NCI-H1092 (cell line): ENCODE data around the gene CRABP2.
A peak's percentile ranks its signal among the peaks of the same experiment; 100 is the strongest.

Source experiments
- DNase-seq: peaks from one replicate; lab custom pipeline; 2025; lab: John Stamatoyannopoulos, UW

The CRABP2 gene

DNA sequence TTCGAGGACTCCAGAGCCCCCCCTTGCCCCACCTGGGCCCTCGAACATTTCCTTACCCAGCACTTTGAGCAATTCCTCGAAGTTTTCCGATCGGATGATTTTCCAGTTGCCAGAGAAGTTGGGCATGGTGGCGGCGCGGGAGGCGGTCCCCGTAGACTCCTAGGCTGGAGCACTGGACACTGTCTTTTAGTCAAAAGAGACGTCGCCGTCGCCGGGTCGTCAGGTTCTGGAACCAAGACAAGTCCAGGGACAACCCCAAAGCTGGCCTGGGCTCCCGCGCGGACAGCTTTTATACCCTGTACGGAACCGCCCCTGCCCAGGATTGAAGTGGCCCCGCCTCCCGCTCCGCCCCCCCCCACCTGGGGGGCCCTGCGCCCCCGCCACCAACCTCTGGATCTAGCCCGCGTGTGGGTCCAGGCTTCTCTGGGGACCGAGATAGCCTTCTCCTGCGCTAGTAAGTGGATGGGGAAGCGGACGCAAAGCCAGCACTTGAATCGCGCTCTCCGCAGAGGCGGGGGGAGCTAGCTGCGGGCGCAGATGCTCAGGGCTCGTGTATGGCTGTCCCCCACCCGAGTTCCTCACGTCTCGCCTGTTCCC is at the start of gene CRABP2:
Gene CRABP2, minus strand, starts transcription at position 263 of the 597 bp plus-strand sequence. Its CDS starts 137 bp downstream, at position 126.
- DNase-seq, result no peak

DNA sequence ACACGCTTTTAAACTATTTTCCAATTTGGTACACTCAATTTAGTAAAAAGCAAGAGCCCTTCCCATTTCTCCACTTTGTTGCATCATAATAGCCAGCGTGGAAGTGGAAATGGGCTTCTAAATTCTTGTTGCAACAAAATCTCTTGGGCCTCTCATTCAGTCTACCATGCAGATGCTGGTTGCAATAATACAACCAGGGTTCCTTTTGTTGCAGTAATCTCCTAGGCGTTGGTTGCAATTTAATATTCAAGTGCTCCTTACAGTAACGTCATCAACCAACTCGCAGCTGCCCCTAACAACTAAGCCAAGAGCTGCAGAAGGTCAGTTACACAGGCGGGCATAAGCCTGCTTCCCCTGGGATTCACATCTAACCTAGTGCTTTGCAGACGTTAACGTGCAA is 48.8 kb upstream of the CRABP2 start:
- no peak for DNase-seq

DNA sequence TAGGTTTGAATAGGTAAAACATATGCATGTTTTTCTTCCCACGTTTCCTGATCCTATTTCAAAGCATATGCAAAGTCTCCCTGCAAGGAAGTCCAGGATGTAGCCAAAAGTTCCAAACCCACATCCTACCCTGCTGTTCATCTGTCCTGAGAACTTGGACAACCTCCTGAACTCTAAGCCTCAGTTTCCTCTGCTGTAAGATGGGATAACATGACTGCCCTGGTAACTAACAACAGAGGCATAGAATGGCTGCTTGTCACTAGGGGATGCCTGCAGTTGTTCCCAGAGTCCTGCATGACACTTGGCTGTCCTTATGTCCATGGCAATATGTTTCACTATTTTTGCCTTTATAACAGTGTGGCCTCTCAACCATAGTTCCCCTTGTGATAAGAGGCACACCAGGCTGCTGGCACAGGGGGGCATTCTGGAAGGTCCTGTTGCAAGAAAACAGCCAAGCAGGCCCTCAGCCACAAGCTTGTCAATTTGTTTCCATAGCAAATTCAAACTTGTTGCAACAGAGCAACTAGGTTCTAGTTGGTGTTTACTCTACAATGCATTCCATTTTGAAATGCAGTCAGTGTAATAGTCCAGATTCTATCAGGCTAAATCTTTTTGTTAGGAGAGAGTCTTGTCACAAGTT is 47.6 kb upstream of the CRABP2 start:
- DNase-seq, result no peak

DNA sequence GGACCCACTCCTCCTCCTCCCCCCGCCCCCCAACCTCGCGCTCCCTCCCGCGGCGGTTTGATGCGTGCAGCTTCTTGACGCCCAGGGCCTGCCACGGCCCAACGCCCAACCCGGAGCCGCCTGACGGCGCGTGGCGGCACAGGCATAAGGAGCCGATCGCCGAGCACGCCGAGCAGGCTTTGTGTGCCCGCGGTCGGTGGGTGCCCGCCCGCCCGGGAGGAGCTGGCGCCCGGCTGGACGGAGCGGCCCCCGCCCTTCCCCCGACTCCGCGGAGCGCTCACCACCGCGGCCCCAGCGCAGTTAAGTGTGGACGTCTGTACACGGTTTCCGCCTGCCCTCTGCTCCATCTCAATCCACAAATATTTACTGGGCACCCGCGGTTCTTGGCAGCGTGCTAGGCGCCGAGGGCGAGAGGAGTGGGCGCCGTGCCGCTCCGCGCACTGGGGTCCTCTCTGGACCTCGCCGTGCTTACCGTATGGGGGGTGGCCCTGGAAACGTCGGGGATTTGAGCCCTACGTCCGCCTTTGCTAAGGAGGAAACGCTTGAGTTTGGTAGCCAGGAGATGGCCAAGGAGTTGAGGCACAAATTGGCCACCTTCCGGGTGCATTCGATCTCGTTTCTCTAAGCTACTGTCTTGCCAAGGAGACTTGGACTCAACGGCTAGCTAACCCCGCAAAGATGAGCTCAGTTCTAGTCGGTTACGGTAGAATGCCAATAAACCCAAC is 46.5 kb upstream of the CRABP2 start:
- DNase-seq, result peak; percentile 96

DNA sequence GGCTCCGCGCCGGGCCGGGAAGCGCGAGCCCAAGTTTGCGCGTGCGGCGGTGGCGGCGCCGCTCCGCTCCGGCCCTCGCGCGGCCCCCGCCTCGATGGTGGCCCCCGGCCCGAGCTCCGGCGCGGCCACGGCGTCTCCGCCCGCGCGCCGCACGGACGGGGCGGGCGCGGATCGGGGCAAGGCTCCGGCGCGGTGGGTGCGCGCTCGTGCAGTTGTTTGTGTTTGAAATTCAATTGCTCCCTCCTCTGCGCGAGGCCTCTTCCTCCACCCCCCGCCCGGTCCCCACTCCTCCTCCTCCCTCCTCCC is 46.0 kb upstream of the CRABP2 start, which contains the start of gene HDGF:
Gene HDGF, minus strand, starts transcription at position 225 of the 306 bp plus-strand sequence. CDS start 246 bp downstream, outside the sequence.
- DNase-seq, result no peak

DNA sequence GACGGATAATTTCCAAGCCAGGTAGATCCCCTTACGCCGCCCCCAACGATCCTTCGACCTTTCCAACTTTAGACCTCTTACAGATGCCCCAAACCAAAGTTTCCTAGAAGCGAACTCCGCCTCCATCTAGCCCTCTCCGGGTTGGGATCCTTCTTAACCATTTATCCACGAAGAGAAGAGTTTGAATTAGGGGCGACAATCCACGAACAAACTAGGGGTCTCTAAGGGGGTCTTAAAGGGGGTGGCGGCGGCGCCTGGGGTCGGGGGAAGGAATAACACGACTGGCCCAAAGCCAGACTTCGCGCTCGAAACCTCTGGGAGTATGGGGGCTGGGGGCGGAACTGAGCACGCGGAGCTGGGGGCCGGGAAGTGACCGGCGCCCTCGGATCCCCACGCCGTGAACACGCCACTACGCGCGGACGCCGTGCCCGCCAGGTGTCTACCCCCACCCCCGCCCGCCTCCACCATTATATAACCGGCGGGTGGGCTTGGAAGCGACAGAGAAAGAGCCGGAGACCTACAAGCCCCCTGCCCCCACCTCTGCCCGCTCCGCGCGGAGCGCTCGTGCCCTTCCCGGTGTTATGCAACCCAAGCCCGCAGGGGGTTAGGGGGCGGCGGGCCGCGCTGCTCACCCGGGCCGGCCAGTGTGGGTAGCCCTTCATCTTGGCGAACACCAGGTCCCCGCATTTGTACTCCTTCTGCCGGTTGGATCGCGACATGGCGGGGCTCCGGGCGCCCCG is 45.5 kb upstream of the CRABP2 start:
- DNase-seq, result peak; percentile 45

DNA sequence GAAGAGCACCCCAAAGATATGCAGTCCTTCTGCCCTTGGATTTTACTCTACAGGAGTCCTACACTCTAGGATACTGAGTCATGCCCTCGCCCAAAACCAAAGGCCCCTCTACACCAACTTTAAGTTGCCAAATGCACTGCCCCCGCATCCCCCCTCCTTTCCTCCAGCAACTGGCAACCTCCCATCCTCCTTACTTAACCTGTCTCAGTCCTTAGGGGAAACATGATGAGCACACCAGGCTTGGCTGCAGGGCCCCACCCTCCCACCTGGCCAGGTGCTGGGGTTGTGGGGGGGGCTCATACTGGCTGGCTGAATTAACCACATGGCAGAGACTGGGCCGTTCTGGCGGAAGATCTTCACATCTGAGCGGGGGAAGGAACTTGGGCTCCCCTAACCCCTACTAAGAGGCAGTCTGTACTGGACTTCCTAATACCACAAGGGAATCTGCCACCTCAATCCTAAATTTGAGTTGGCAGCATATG is 44.8 kb upstream of the CRABP2 start:
- no peak for DNase-seq

DNA sequence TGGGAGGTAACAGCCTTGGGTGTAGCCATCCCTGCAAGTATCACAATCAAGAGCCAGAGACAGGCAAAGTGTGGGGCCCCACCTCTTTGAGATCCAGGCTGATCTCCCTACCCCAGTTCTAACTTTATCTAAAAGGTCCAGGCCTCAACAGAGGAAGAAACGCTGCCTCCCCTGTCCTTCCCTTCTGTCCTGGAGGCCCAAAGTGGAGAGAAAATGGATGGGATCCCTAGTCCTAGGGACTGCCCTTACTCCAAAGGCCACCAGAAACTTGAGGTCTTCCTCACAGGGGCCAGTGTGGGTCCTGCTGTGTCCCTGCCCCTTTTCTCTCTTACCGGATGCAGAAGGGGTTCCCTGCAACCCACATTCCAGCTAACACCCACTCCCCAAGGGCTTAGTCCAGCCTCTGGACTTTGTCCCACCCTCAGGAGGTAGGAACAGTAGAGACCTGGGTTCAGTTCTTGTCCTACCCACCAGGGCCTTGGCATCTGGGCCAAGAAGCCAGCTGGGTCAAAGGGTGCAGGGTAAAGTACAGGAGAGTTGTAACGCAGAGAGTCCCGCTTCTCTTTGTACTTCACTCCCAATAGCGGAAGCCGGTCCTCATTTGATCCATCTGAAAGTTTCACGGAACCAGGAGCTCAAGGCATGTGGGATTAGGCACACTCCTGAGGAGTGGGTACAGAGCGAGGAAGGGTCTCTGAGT is 44.2 kb upstream of the CRABP2 start:
- no peak for DNase-seq

DNA sequence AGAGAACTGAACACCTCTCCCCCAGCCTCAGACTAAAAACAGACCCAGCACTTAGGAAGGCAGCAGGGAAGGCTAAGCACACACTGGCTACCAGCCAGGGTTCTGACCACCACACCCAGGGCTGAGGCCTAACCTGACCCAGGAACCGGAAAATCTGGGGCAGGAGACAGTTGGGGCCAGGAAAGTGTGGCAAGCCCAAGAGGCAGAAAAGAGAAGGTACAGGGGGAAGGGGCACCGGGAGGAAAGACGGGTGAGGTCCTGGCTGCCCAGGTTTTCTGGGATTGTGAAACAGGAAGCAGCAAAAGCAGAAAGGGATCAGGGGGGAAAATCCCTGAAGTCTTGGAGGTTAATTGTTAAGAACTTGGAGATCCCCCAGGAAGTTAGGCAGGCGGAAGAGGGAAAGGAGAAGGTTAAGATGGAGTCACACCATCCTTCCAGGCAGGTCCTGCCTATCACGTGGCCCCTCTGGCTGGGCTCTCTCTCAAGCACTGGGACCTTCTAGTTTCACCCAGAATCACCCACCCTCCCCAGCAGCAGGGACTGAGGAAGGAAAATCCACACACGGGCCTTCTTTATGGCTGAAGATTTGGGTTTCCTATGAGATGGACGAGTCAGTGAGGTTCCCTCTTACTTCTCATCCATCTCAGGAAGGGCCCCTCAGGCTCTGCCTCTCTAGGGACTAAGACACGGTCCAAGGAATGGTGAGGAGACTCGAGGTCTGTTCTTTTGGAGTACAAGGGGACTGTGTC is 43.5 kb upstream of the CRABP2 start:
- no peak for DNase-seq

DNA sequence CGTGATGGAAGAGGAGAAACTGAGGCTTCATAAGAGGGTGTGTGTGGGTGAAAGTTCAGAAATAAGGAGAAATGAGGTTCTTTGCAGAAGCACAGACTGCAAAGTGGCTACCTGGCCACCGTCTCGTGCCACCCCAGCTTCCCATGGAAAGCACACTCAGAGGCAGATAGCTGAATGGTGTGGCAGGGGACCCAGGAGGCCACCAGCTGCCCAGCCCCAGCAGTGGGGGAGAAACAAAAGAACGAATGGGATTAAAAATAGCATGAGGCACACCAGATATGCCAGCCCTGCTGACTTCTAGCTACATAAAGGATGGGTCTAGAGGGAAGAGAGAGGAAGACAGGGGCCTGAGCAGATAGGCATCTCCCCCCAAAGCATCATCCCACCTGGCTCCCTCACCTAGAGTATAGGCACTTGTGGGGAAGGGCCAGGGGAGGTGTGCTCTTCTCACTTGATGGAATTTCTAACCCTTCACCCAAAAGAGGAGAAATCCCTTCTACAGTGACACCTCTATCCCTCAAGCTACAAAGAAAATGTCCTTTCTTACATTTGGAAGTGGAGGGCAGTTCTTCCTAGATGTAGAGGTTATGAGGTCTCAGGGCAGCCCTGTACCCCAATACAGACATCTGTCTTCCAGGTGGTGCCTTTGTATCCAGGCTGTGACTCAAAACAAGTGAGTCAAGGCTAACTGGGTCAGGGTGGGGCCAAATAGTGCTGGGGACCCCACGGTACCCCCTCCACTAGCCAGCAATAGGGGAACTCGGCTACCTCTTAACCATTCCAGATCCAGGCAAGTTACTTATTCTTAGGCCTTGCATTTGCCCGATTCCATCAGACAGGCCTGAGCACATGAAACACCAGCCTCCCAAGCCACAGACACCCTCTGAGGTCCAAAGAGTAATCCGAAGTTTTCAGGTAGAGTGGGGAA is 42.6 kb upstream of the CRABP2 start:
- no peak for DNase-seq

DNA sequence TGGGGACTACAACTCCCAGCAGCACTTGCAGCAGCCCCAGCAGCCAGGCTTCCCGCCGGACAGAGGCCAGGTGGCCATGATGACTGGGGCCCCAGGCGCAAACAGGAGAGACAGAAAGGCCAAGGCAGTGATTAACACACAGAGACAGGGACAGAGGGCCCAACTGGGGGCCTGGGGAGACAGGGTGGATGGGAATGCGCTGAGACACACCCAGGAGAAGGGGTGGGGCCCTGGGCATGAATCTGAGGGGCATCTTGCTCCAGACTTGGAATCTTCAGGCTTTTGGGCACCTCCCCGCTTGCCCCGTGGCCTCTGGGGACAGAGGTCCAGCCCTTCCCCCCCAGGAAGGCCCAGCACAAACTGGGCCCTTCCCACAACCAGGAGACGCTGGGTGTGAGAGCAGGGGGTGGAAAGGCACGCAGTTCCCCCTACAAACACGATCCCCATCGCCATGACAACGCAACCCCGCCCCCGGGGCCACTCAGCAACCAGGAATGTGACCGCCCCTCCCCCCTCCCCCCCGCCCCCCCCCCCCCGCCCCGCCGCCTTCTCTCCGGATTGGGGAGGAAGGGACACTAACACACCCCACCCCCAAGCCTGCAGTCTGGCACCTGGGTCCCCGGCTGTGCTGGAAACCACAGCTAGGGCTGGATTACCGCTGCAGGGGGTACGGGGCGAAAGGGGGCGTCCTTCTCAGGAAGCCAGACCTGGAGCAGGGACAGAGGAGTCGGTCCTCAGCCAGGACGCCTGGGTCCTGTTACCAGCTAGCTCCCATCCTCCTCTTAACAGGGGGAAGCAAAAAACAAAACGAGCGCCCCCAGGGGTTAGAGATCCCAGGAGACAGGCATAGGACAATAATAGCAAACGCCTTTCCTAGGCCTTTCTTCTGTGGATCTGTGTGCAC is 41.6 kb upstream of the CRABP2 start:
- peak; percentile 50 for DNase-seq

DNA sequence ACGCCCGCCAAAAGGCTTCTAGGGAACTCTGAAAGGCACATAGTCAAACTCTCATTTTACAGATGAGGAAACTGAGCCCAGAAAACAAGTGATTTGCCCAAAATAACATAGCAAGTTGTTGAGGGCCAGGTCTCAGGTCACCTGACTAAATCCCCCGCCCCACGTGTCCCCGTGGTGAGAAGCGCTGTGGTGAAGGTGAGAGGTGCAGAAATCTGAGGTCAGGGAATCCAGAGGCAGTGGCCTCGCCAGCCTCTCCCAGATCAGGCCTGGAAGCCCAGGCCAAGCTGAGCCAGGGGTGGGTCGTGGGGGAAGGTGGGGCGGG is 41.0 kb upstream of the CRABP2 start:
- no peak for DNase-seq

DNA sequence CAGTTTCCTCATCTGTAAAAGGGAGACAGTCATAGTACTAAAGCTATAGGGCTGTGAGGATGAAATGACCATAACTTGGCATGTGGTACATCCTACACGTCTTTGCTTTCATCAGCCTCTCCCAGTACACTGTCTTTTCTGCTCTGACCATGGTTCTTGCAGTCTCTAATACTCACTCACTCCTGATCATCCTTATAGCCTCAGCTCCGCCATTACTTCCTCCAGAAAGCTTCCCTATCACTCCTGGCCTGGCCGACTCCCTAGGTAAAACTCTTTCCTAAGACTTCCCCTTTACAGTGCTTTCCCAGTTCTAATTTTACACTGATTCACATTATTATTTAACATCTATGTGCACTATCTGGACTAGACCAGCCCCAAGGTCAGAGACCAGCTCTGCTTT is 40.5 kb upstream of the CRABP2 start:
- no peak for DNase-seq

DNA sequence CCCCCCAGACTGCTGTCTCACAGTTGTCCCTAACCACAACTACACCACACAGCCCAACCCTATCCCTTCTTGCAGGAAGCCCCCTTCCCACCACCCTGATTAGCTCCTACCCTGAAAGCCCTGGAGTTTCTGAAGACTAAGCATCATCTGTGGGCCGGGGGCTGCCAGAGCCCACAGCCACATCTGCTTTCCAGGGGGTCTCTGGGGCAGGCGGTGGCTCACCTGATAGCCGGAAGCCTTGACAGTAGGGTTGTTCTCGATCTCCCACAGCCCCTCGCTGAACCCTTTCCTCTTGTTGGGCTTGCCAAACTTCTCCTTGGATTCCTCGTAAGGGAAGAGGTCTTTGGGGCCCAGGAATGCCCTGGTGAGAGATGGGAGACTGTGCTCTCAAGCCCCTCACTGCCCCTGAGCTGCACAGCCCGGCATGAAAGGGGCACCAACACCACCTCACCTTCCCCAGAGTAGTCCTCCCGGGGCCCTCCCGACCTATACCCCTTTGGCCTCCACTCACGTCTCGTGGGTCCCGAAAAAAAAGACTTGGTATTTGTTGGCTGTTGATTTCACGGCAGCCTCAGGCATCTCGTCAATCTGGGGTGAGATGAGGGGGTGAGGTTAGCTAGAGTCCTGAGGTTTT is 39.5 kb upstream of the CRABP2 start:
- DNase-seq, result no peak

DNA sequence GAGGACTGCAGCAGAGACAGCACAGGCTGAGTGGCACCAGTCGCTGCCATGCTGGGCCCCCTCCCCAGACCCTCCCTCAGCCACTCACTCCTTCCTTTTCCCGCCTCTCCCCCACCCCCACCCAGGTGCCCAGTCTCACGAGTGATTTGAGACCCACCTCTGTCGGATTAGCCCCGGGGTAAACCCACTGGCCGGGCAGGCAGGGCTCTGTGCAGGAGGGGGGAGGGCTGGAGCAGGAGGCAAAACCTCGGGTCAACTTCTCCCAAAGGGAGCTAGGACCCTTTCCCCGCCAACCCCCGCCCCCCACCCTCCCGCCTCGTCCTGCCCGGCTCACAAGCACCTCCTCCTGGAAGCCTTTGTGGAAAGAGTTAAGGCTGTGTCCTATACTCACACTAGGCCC is 39.0 kb upstream of the CRABP2 start:
- DNase-seq, result no peak

DNA sequence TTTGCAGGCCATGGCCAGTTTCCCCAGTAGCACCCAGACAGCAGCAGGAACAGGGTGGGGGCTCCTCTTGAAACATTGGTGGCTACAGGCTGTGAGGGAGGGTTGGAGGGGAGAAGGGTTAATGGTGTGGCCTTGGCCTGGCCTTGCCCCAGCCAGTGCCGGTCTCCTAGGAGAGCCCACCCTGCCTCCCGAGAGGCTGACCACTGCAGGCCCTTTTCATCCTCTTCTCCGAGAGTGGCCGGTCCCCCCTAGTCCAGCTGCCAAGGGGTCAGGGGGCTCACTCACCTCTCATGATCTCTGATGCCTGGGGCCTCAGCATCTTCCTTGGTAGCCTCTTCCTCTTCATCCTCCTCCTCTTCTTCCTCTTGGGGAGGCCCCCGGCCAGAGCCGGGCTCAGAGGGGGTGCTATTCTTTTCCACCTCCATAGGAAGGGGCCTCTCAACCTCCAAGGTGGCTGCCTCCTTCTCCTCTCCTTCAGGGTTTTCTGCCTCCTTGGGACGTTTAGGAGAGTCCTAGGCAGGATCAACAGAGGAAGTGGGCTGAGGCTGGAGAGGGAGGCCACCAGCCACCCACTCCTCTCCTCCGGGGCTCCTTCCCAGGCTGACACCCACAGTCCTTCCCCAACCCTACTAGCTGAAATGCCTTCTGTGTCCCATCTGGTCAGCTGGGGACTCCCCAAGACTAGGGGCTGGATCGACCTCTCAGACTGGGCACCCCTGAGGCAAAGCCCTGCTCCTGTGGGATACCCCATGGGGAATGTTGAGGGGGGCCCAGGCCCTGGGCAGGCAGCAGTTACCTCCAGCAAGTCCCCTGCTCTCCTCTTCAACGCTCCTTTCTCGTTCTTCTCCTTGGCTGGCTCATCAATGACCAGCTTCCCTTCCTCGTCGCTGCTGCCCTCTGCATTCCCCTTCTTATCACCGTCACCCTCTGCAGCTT is 38.3 kb upstream of the CRABP2 start:
- DNase-seq, result no peak

DNA sequence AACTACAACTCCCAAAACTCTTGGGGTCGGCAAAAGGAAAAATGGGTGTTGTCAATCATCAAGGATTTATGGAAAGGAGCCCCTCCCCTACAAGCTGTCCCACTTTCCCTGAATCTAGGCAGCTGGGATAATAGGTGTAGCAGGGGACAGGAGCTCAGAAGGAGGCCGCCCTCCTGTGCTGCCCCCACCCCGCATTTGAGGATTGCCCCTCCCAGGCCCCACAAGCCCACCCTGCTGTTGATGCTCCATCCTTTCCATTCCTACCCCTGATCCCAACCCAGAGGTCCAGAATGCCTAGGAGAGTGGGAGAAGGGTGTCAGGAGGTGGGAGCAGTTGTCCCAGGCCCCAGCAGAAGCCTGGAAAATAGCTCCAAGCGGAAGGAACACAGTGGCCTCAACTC is 37.4 kb upstream of the CRABP2 start:
- no peak for DNase-seq

DNA sequence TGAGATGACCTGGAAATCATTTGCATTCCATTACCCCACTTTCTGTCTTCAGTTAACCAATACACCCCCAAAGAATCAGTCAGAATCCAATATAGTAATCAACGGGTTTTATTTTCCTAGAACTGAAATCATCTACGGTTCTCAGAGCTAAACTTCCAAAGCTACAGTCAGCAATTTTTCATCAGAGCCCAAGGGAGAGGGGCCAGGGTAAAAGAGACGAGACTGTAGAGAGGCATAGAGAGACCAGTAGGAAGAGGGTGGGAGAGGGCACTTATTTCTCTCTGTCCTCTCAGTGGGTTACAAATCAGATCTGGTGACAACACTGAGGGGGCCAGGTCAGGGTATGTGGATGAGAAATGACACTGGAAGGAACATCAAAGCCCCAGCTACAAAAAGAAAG is 36.6 kb upstream of the CRABP2 start:
- no peak for DNase-seq
